Small intestine (tissue), 7 donors: ENCODE results near the gene PEX14. TPM values are rescaled to one million over a fixed set of nuclear protein-coding genes. Genes with fewer than 3 reads are reported as not detected.

Source experiments
- DNase-seq, 2 donors: peaks; one replicate each; pipeline versions ENCODE4 v3.0.0 to v3.0.0-alpha.2; 2013
- FAIRE-seq: peaks from 2 replicates; lab custom pipeline; 2012; peaks lifted over from hg19 to GRCh38; lab: Jason Lieb, UNC
- H3K27ac ChIP-seq, 3 donors: one replicate each; pipeline ENCODE4 v1.5.1; 2013; ENCODE audit warnings: low read length in 2 of 3, mild to moderate bottlenecking in 2 of 3, control low read depth in 1 of 3, inconsistent platforms in 1 of 3, low read depth in 1 of 3, moderate library complexity in 1 of 3
- H3K27me3 ChIP-seq, 3 donors: one replicate each; pipeline ENCODE4 v1.6.1; 2013; ENCODE audit warnings: low read length in 3 of 3, inconsistent platforms in 1 of 3; ENCODE audit not compliant: control insufficient read depth in 3 of 3, insufficient read depth in 3 of 3
- H3K36me3 ChIP-seq, 3 donors: one replicate each; pipeline ENCODE4 v1.6.1; 2013; ENCODE audit warnings: low read length in 3 of 3, inconsistent platforms in 1 of 3, low read depth in 1 of 3, mild to moderate bottlenecking in 1 of 3, moderate library complexity in 1 of 3; ENCODE audit not compliant: control insufficient read depth in 3 of 3, insufficient read depth in 2 of 3
- H3K4me1 ChIP-seq, 3 donors: one replicate each; pipeline ENCODE4 v1.6.1; 2013; ENCODE audit warnings: low read length in 2 of 3, inconsistent platforms in 1 of 3, low read depth in 1 of 3, mild to moderate bottlenecking in 1 of 3, moderate library complexity in 1 of 3; ENCODE audit not compliant: control insufficient read depth in 3 of 3, insufficient read depth in 2 of 3
- H3K4me3 ChIP-seq, 3 donors: one replicate each; pipeline ENCODE4 v1.5.1; 2013; ENCODE audit warnings: low read length in 3 of 3, control low read depth in 1 of 3, inconsistent platforms in 1 of 3, low read depth in 1 of 3, mild to moderate bottlenecking in 1 of 3, moderate library complexity in 1 of 3
- H3K9me3 ChIP-seq, 2 donors: one replicate each; pipeline ENCODE4 v1.6.1; 2013; ENCODE audit warnings: low read depth in 1 of 2, low read length in 1 of 2; ENCODE audit not compliant: control insufficient read depth in 2 of 2, insufficient read depth in 1 of 2
- WGBS, 3 donors: extraction: QIAGEN DNeasy Blood & Tissue Kit; methylation state at CpG; one replicate each; pipeline ENCODE4 v1.1.7; 2013; 5-methylcytosine and 5-hydroxymethylcytosine counted together
- polyA plus RNA-seq, 4 donors: library from polyadenylated mRNA; stranded (reverse) in 3 of 4; unstranded in 1 of 4; fragments of 200-250 nt in 3 of 4; fragments of 120-200 nt in 1 of 4; gene quantifications; one replicate each; pipeline versions ENCODE4 v1.2.1 to v1.2.3, GENCODE V29; 2013
- donor health status: healthy with polysubstance abuse.
- donor health status: control.
- donor health status: control.
- donor health status: Bipolar disorder and iron deficiency.
- donor health status: healthy.

The PEX14 gene
- polyA plus RNA-seq, 4 donors, result 15.9 to 26.9 (median 24.7) TPM

- FAIRE-seq, result no peak
- Histone ChIP-seq H3K9me3 (no peaks in the 10 kb centered on the region), H3K4me3 (no peak overlapping the region)
Observed at GRCh38 chr1:10575616-10576015, 100.9 kb downstream of the PEX14 start.

GRCh38 chr1:10578070-10578469, 103.3 kb downstream of the PEX14 start:
- 75 to 79% (median 78%) methylated on average over 4 of the region's 4 CpGs for WGBS, 3 donors
- no peaks in the 10 kb centered on the region for H3K9me3 ChIP-seq
- H3K27me3 ChIP-seq, result no peaks in the 10 kb centered on the region
- no peak overlapping the region for H3K4me3 ChIP-seq
- DNase-seq, result no peak
- H3K4me1 ChIP-seq, result no peaks in the 10 kb centered on the region
- H3K27ac ChIP-seq, result no peak overlapping the region
- peaks cover 0 to 7% (median 0%) of the 10 kb centered on the region in 3 donors for H3K36me3 ChIP-seq
- no peak for FAIRE-seq

More at GRCh38 chr1:10575616-10576015, 100.9 kb downstream of the PEX14 start:
- Histone ChIP-seq H3K27me3 (no peaks in the 10 kb centered on the region), H3K36me3 (peaks cover 0 to 8% (median 0%) of the 10 kb centered on the region in 3 donors), H3K27ac (no peak overlapping the region), H3K4me1 (no peaks in the 10 kb centered on the region)
- WGBS, 3 donors, result 52 to 77% (median 63%) methylated on average over 1 of the region's 1 CpG
- DNase-seq, result no peak

GRCh38 chr1:10583641-10584040, 108.9 kb downstream of the PEX14 start:
- H3K4me3 ChIP-seq, result no peak overlapping the region
- WGBS, 3 donors, result 61 to 82% (median 77%) methylated on average over 3 of the region's 3 CpGs
- no peaks in the 10 kb centered on the region for H3K27me3 ChIP-seq
- H3K4me1 ChIP-seq, result no peaks in the 10 kb centered on the region
- H3K36me3 ChIP-seq, result peaks cover 0 to 2% (median 1%) of the 10 kb centered on the region in 3 donors
- no peak overlapping the region for H3K27ac ChIP-seq
- DNase-seq (no peak), FAIRE-seq (no peak)
- H3K9me3 ChIP-seq, result peaks cover 0 to 2% of the 10 kb centered on the region in 2 donors

GRCh38 chr1:10585242-10585641, 110.5 kb downstream of the PEX14 start:
- Histone ChIP-seq H3K27me3 (no peaks in the 10 kb centered on the region), H3K36me3 (peaks cover 0 to 11% (median 1%) of the 10 kb centered on the region in 3 donors), H3K4me3 (no peak overlapping the region), H3K9me3 (peaks cover 0 to 2% of the 10 kb centered on the region in 2 donors), H3K27ac (peak overlapping the region in 1 of 3 donors; percentile 7), H3K4me1 (no peaks in the 10 kb centered on the region)
- DNase-seq, result no peak
- no peak for FAIRE-seq
- WGBS, 3 donors, result 83 to 95% (median 90%) methylated on average over 1 of the region's 1 CpG

GRCh38 chr1:10586125-10586524, 111.4 kb downstream of the PEX14 start:
- DNase-seq (no peak), FAIRE-seq (no peak)
- no peak overlapping the region for H3K4me3 ChIP-seq
- H3K27me3 ChIP-seq, result no peaks in the 10 kb centered on the region
- H3K27ac ChIP-seq, result no peak overlapping the region
- peaks cover 0 to 2% of the 10 kb centered on the region in 2 donors for H3K9me3 ChIP-seq
- no peaks in the 10 kb centered on the region for H3K4me1 ChIP-seq
- 85 to 93% (median 87%) methylated on average over 5 of the region's 5 CpGs for WGBS, 3 donors
- H3K36me3 ChIP-seq, result peaks cover 0 to 11% (median 1%) of the 10 kb centered on the region in 3 donors

GRCh38 chr1:10588640-10589039, 113.9 kb downstream of the PEX14 start:
- FAIRE-seq (no peak), DNase-seq (no peak)
- H3K9me3 ChIP-seq, result peaks cover 0 to 2% of the 10 kb centered on the region in 2 donors
- WGBS, 3 donors, result 95% methylated on average over 5 of the region's 5 CpGs
- H3K27ac ChIP-seq, result no peak overlapping the region
- H3K27me3 ChIP-seq, result no peaks in the 10 kb centered on the region
- no peak overlapping the region for H3K4me3 ChIP-seq
- no peaks in the 10 kb centered on the region for H3K4me1 ChIP-seq
- H3K36me3 ChIP-seq, result peaks cover 0 to 10% (median 1%) of the 10 kb centered on the region in 3 donors

GRCh38 chr1:10589074-10589473, 114.3 kb downstream of the PEX14 start:
- DNase-seq (no peak), FAIRE-seq (no peak)
- Histone ChIP-seq H3K27ac (no peak overlapping the region), H3K4me1 (no peaks in the 10 kb centered on the region), H3K27me3 (no peaks in the 10 kb centered on the region), H3K36me3 (peaks cover 0 to 10% (median 1%) of the 10 kb centered on the region in 3 donors), H3K9me3 (peaks cover 0 to 2% of the 10 kb centered on the region in 2 donors), H3K4me3 (no peak overlapping the region)
- 84 to 93% (median 90%) methylated on average over 5 of the region's 5 CpGs for WGBS, 3 donors

- no peak overlapping the region for H3K27ac ChIP-seq
- no peaks in the 10 kb centered on the region for H3K9me3 ChIP-seq
- WGBS, 3 donors, result 56 to 66% (median 63%) methylated on average over 4 of the region's 4 CpGs
- peaks cover 0 to 5% (median 0%) of the 10 kb centered on the region in 3 donors for H3K4me1 ChIP-seq
- H3K36me3 ChIP-seq, result peaks cover 0 to 10% (median under 1%) of the 10 kb centered on the region in 3 donors
- H3K27me3 ChIP-seq, result no peaks in the 10 kb centered on the region
- FAIRE-seq, result no peak
- DNase-seq, result no peak
- no peak overlapping the region for H3K4me3 ChIP-seq
Observed at GRCh38 chr1:10591010-10591409, 116.3 kb downstream of the PEX14 start.

GRCh38 chr1:10592373-10592772, 117.6 kb downstream of the PEX14 start:
- H3K9me3 ChIP-seq, result no peaks in the 10 kb centered on the region
- 71 to 72% (median 72%) methylated on average over 5 of the region's 5 CpGs for WGBS, 3 donors
- peaks cover 0 to 19% (median 0%) of the 10 kb centered on the region in 3 donors for H3K4me1 ChIP-seq
- H3K4me3 ChIP-seq, result no peak overlapping the region
- DNase-seq, result no peak
- H3K27ac ChIP-seq, result no peak overlapping the region
- FAIRE-seq, result no peak
- H3K36me3 ChIP-seq, result peaks cover 0 to 10% (median 0%) of the 10 kb centered on the region in 3 donors
- H3K27me3 ChIP-seq, result no peaks in the 10 kb centered on the region
